Measurements from ENCODE around the gene PLCH2.
"Not testable (repeated sequence)": the region's sequence is repeated elsewhere in the genome, so short reads cannot be mapped to it uniquely, and the experiment has no call there.

PLCH2 gene, protein sequence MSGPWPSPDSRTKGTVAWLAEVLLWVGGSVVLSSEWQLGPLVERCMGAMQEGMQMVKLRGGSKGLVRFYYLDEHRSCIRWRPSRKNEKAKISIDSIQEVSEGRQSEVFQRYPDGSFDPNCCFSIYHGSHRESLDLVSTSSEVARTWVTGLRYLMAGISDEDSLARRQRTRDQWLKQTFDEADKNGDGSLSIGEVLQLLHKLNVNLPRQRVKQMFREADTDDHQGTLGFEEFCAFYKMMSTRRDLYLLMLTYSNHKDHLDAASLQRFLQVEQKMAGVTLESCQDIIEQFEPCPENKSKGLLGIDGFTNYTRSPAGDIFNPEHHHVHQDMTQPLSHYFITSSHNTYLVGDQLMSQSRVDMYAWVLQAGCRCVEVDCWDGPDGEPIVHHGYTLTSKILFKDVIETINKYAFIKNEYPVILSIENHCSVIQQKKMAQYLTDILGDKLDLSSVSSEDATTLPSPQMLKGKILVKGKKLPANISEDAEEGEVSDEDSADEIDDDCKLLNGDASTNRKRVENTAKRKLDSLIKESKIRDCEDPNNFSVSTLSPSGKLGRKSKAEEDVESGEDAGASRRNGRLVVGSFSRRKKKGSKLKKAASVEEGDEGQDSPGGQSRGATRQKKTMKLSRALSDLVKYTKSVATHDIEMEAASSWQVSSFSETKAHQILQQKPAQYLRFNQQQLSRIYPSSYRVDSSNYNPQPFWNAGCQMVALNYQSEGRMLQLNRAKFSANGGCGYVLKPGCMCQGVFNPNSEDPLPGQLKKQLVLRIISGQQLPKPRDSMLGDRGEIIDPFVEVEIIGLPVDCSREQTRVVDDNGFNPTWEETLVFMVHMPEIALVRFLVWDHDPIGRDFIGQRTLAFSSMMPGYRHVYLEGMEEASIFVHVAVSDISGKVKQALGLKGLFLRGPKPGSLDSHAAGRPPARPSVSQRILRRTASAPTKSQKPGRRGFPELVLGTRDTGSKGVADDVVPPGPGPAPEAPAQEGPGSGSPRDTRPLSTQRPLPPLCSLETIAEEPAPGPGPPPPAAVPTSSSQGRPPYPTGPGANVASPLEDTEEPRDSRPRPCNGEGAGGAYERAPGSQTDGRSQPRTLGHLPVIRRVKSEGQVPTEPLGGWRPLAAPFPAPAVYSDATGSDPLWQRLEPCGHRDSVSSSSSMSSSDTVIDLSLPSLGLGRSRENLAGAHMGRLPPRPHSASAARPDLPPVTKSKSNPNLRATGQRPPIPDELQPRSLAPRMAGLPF (N-terminal part only)

DNA sequence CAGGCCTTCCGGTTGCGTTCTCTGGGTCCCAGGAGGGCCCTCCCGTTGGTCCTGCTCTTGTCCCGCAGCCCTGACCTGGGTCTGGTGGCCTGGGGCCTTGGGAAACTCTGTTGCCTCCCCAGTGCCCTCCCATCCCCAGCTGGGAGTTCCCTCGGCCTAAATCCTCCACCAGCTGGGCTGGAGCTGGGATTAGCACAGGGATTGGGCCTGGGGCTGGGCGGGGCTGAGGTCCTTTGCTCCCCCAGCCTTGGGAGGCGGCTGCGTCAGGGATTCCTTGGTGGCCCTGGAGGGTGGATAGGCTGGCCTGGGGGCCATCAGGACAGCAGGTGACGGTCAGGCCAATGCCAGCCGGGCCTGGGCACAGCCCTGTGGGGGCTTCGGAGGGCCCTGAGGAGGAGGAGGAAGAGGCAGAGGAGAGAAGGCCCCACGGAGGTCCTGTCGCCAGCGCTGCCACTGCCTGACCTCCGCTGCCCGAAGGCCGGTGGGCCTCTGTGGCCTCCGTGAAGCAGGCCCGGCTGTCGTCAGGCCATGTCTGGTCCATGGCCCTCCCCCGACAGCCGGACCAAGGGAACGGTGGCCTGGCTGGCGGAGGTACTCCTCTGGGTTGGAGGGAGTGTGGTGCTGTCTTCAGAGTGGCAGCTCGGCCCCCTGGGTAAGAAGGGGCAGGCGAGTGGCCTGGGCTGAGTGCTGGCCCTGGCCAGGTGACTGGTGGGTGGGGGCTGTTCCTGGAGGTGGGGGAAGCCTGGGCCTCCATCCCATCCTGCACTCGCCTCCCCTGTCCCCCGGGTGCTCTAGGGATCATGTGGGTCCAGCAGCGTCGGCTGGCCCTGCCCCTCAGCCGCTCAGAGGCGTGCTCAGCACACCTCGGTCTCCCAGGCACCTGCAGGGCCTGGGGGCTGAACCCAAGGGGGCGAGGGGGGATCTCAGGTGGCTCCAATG lies at the start of gene PLCH2:
Gene PLCH2 (plus strand): TSS at position 229 of the 939 bp plus-strand sequence. CDS start 300 bp downstream, at position 529.
- DNase-seq = no peak

DNA sequence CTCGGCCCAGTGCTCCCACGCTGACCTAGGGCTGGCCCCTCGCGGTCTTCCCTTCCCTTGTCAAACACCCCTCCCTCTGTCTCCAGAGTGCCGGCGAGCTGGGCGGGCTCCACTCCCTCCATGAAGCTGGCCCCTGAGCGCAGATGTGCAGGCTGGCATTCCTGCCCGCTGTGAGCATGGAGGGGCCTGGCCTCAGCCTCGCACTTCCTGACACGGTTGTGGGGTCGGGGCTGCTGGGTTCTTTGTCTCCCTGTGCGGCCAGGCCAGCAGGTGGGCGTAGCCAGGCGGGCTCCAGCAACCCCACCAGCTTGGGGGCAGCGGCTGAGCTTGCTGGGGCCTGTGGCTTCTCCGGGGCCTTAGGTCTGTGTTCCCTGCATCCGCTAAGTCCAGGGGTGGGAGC lies 49.5 kb upstream of the PLCH2 start:
- no peak for DNase-seq

DNA sequence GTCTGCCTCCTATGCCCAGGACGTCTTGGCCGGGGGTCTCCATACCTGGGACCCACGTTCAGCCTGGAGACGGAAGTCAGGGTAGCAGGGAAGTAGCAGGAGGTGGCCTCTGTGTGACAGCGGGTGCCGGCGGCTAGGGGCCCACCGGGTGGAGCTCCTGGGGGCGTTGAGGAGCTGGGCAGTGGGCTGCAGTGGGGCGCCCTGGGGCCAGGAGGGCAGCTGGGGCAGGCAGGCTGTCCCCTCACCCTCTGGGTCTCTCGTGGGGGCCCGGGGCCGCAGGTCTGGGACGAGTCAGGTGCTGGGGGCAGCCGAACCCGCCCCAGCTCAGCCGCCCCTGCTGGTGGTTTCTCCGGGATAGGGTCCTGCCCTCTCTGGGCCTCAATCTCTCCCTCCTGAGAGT lies 49.0 kb upstream of the PLCH2 start:
- no peak for DNase-seq

DNA sequence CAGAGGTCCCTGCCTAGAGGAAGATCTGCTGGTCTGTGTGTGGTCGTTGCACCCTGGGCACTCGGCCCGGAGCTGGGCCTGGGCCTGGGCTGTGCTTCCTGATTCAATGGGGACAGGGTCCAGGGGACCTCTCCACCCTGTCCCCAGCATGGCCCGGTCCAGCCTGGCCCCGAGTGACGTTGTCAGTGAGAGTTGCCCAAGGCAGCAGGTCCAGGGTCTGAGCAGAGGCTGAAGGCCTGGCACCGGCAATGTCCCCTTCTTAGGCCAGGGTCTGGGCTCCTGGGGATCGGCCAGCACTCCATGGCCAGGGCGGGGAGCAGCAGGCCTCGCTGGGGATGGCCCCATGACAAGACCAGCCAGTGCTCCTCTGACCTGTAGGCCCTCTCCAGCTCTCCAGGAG lies 48.1 kb upstream of the PLCH2 start:
- no peak for DNase-seq

DNA sequence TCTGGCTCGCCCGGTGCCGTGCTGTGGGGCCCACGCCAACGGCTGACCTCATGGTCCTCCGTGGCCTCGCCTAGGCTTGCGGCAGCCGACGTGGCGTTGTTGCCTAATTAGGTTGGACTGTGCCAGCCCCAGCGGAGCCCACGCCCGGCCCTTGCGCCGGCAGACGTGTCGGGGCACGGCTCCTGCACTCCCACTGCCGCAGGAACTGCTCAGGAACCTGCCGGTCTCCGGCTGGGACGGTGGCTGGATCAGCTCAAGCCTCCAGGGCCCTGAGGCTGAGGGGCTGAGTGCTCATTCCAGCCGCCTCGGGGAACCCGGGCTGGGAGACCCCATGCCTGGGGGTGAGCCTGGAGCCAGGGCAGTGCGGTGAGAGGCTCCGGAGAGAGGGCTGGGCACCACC lies 47.6 kb upstream of the PLCH2 start:
- DNase-seq = no peak

DNA sequence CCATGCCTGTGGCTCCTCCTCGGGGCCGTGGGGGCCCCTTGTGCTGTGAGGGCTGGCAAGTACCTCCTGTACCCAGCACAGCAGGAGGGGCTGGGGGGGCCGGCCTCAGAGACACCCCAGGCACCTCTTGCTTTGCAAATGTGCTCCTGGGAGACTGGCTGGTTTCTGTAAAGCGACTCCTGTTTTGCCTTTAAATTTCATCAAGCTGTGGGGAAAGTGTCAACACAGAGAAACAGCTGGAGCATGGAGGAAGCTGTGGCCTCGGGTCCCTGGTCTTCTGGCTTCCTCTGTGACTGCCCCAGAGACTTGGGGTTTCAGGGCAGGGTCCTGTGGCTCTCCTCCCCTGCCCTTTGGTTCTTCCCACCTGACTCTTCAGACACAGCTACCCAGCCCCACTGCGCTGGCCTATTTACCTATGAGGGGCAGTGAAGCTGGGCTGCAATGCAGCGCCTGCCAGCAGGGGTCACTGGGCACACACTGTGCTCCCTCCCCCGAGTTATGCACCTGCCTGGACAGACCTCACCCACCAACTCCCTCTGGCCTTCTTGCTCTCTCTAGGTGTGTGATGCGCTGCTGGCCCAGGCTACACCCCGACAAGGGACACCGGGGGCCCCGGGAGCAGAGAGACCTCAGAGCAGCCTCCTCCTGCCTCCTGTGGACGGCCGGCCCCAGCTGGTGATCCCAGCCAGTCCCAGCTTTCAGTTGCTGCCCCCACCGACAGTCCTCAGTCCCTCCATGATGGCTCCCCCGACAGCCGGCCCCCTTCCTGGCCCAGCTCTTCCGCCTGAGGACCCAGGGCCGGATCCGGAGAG lies 46.1 kb upstream of the PLCH2 start:
- DNase-seq = peak; percentile 14

DNA sequence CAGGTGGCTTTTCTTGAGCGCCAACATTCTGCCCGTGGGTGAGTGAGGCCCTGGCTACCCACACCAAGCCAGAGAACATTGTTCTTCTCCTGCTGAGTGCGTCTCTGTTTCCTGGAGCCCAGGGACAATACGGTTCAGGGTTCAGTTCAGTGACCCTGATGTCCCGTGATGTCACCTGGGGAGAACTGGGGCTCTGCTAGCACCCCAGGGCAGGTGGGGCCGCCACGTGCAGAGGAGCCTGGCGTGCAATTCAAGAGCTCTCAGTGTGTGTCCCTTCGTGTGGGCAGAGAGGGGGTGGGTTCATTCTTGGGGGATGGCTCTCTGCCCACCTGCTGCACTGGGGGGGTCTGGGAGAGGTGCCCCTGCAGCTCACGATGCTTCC lies 45.5 kb upstream of the PLCH2 start:
- no peak for DNase-seq

DNA sequence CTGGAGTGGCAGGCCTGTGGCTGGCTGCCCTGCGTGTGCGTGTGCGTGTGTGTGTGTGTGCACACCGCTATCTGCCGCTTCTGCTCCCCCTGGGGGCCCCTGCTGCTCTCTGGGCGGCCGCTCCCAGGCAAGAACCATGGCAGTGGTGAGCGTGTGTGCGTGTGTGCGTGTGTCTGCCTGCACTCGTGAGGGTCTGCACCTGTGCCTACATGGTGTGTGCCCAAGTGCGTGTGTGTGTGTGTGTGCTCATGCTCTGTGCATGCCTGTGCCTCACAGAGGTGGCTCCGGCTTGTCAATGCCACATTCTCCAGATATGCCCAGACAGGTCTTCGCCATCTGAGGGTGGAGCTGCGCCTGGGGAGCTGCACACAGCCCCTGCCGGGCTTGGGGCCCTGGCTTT lies 45.0 kb upstream of the PLCH2 start:
- no peak for DNase-seq

DNA sequence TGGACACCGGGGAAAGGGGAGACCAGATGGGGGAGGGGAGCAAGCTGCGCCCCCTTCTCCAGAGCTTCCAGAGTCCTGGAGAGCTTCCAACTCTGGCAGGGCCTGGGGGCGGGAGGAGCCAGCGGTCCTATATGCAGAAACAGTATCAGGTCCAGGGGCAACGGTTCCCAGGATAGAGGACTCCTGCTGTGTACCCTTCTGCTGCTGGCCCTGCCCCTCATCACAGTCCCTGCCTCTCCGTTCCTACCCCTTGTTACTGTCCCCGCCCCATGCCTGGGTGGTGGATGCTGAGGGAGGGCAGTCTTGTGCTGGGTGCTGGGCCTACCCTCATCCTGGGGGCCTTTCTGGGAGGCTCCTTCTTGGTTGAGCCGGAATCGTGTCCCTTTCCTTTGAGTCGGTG lies 44.6 kb upstream of the PLCH2 start:
- no peak for DNase-seq

DNA sequence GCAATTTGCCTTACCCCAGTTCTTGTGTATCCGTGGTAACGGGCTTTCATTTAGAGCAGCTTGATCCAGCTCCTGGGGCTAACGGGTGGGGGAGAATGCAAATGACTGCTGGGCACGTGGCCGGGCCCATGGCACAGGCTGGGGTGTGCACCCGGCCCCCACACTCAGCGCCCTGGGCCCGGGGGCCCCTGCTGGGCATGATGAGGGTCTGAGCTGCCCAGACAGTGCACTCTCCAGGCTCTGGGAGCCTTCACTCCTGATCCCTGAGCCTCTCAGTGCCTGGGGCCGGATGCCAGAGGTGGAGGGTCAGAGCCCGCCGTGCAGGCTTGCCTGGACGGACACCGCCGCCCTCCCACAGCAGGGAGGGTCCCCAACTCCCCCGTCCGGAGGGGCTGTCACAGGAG lies 43.6 kb upstream of the PLCH2 start:
- no peak for DNase-seq

DNA sequence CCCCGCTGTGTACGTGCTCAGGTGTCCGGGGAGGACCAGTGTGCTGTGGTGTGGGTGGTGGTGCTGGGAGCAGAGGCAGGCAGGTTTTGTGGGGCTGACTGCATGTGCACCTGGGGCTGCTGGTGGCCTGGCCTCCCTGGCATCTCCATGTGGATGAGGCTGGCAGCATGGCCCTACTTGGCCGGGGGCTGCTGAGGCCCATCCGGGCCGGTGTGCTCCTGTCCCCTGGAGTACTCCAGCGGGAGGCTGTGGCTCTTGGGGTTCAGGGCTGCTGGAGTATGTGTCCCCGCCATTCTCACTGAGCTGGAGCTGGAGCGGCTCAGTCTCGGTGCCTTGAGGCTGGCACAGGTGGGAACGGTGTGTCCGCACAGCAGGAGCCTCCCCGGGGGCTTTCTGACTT lies 42.9 kb upstream of the PLCH2 start:
- no peak for DNase-seq

DNA sequence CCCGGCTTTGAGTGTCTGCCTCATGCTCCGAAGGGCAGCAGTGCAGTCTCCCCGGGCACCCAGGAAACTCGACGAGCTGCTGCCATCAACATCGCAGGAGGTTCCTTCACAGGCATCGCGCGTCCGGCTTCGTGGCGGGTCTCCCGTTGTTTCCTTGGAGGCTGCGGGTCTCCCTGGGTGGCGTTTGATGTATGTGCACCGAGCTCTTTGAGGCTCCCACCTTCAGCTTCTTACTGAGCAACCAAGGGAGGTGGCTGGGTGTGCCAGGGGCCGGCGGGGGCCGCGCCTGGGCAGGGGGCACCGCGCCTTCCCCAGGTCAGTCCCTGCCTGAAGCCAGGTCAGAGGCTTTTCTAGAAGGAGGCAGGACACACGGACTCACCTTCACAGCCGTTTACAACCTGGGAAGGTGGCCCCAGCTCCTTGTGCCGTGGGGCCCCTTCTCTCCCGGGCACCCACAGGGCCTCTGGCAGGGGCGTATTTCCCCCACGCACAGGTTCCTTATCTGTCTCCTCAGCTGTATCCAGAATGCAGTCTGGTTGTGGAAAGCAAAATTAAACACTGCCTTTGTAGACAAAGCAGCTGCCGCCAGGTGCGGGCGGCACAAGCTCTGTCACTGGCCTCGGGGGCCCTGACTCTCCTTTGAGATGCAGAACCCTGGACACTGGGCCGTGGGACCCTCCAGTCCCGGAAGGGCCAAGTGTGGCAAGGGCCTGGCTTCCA lies 42.0 kb upstream of the PLCH2 start:
- DNase-seq = no peak

DNA sequence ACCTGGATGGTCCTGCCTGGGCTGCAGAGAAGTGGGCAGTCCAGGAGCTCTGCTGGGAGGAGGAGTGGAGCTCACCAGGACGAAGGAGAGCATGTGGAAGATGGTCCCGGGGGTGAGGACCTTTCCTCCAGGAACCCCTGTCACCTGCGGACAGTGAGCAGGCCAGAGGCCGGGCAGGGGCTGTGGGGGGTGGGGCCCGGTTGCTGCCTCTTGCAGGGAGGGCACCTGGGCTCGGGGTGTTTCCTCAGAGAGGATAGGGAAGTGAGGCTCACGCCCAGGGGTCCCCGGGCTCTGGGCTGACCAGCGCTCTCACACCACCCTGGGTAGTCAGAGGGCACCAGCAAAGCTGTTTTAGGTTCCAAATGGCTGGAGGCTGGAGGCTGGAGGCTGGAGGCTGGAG lies 41.0 kb upstream of the PLCH2 start:
- no peak for DNase-seq

DNA sequence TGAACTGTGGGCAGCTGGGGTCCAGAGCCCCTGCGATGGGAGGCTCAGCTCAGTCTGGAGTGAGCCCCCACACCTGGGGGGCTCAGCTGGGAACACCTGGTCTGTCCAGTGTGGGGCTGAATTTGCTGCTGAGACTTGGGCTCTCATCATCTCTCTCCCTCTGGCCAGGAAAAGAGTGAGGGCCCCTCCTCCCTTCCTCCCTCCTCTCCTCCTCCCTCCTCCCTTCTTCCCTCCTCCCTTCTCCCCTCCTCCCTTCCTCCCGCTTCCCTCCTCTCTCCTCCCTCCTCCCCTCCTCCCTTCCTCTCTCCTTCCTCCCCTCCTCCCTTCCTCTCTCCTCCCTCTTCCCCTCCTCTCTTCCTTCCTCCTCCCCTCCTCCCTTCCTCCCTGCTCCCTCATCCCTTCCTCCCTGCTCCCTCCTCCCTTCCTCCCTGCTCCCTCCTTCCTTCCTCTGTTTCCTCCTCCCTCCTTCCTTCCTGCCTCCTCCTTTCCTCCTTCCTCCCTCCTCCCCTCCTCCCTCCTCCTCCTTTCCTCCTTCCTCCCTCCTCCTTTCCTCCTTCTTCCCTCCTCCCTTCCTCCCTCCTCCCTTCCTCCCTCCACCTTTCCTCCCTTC lies 40.2 kb upstream of the PLCH2 start:
- no peak for DNase-seq

DNA sequence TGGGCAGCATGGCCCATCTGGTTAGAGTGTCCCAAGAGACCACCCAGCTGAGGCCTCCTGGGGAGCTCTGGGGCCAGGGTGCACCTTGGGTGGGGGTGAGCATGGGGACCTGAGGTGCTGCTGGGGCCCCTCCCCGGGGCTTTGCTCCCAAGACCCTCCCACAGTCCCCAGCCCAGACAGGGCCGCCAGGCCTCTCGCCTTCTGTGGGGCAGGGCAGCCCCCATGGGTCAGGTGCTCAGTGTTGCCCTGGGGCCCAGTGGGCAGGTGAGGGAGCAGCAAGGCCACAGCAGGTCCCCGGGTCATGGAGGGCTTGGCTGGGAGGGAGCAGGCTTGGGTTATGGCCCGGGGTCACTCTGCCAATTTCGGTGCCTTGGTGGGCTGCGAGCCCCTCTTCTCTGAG lies 39.2 kb upstream of the PLCH2 start:
- DNase-seq = no peak

DNA sequence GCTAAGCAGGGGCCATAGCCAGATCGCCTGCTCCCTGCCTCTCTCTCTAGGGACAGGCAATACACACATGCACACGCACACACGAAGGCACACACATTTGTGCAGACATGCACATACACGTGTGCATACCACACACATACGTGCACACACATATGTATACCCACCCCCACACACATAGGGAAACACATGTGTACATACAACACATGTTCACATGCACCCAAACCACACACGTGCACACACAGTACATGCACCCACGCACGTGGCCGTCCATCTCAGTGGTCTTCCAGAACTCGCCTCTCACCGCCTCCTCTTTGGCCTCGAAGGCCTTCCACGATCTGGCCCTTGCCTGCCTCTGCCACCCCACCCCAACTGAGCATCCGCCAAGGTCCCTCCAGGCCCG lies 38.5 kb upstream of the PLCH2 start:
- DNase-seq = no peak

DNA sequence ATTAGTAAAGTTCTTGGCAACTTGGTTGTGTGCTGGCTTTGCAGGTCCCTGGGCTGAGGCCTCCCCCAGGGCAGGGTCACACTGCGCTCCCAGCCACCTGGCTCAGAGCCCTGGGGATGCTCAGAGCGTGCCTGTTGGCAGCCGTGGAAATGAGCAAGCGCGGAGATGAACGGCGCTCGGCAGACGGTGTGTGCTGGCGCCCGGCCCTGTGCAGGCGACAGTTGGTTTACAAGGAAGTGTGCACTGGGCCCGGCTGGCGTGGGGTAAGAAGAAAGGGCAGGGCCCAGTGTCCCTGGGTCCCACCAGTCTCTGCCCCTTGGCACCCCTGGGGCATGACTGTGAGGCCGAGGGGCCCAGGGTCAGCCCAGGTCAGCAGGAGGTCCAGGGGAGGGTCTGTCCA lies 38.1 kb upstream of the PLCH2 start:
- DNase-seq = no peak

DNA sequence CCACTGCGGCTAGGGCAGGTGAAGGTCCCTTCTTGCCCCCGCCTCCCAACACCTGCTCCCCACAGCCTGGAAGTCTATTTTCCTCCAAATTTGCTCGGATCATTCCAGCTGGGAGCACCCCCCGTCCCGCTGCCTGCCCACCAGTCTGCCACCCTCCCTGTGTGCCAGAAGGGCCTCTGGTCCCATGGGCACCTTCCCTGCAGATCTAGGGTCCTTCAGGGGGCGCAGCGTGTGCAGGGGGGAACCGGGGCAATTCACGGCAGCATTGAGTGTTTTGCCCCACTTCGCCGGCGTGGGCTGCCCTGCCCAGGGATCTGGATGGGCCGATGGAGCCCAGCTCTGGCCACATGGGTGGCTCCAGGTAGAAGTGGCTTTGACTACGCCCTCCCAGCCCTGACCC lies 37.4 kb upstream of the PLCH2 start:
- DNase-seq = no peak

DNA sequence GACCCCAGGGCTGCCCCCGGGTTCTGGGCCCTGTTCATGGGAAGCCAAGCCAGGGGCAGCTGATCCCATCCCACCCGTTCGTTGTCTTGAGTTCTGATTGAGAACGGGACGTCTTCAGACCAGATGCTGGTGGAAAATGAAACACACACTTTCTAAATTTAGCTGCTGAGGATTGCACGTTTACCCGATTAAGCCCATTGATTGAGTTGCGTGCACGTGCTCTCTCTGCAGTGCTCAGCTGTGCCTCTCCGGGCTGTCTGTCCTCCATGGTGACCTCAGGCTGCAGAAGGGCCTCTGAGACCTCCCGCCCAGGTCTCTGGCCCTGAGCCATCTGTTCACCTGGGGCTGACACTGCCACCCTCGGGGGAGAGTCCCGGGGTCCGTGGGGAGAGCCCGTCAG lies 36.7 kb upstream of the PLCH2 start:
- no peak for DNase-seq

DNA sequence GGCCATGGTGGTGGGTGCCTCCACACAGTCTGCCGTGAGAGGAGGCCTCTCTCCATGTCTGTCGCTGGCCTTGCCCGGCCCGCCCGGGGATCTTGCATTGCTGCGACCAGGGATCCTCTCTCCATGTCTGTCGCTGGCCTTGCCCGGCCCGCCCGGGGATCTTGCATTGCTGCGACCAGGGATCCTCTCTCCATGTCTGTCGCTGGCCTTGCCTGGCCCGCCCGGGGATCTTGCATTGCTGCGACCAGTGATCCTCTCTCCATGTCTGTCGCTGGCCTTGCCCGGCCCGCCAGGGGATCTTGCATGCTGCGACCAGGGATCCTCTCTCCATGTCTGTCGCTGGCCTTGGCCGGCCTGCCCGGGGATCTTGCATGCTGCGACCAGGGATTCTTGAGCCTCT lies 35.7 kb upstream of the PLCH2 start:
- DNase-seq = not testable (repeated sequence)
